Fibroblast of pulmonary artery (primary cell): ENCODE results near the gene PDSS2.
A peak's percentile ranks its signal among the peaks of the same experiment; 100 is the strongest.

Experiments
- DNase-seq: peaks from one replicate; pipeline ENCODE4 v3.0.0-alpha.2; 2010; ENCODE audit warnings: low read depth
- H3K4me3 ChIP-seq: replicated peaks from 2 replicates; pipeline ENCODE4 v1.5.1; 2011; ENCODE audit warnings: low read depth, mild to moderate bottlenecking, control low read depth, low read length, moderate library complexity
- CTCF ChIP-seq: IDR thresholded peaks from 2 replicates; pipeline ENCODE4 v1.5.1; 2011; ENCODE audit warnings: mild to moderate bottlenecking, control low read depth, low read length, inconsistent platforms; ENCODE audit errors: missing control alignments

The PDSS2 gene

GRCh38 chr6:107243471-107243870 lies 215.9 kb downstream of the PDSS2 start:
- TF ChIP-seq CTCF = no peak
- no peak overlapping the region for H3K4me3 ChIP-seq
- DNase-seq = no peak

- TF ChIP-seq CTCF = no peak
- no peak overlapping the region for H3K4me3 ChIP-seq
- peak; percentile 53 for DNase-seq
Observed at GRCh38 chr6:107237992-107238660, 221.2 kb downstream of the PDSS2 start.

GRCh38 chr6:107235511-107235910 lies 223.9 kb downstream of the PDSS2 start:
- H3K4me3 ChIP-seq = no peak overlapping the region
- no peak for TF ChIP-seq CTCF
- peak; percentile 65 for DNase-seq

- no peak for TF ChIP-seq CTCF
- H3K4me3 ChIP-seq = no peak overlapping the region
- peak; percentile 15 for DNase-seq
Observed at GRCh38 chr6:107235007-107235406, 224.4 kb downstream of the PDSS2 start.

GRCh38 chr6:107231243-107231642 lies 228.1 kb downstream of the PDSS2 start:
- DNase-seq = no peak
- no peak overlapping the region for H3K4me3 ChIP-seq
- no peak for TF ChIP-seq CTCF

- no peak overlapping the region for H3K4me3 ChIP-seq
- TF ChIP-seq CTCF = no peak
- DNase-seq = no peak
Observed at GRCh38 chr6:107230448-107230847, 228.9 kb downstream of the PDSS2 start.

GRCh38 chr6:107230024-107230423 lies 229.3 kb downstream of the PDSS2 start:
- peak; percentile 38 for DNase-seq
- no peak overlapping the region for H3K4me3 ChIP-seq
- no peak for TF ChIP-seq CTCF
